Stimulated activated naive CD4-positive, alpha-beta T cell treated with Interleukin-2 at 50 U/mL for 16 hours (primary cell): Measurements from ENCODE around the gene CCHCR1.
"Not testable (repeated sequence)": the region's sequence is repeated elsewhere in the genome, so short reads cannot be mapped to it uniquely, and the experiment has no call there.

ENCODE experiments used
- DNase-seq: peaks from one replicate; lab custom pipeline; 2025; lab: John Stamatoyannopoulos, UW

CCHCR1 gene

GRCh38 chr6:31183859-31184258 lies 26.3 kb upstream of the CCHCR1 start:
- DNase-seq = not testable (repeated sequence)

- not testable (repeated sequence) for DNase-seq
Observed at GRCh38 chr6:31183287-31183686, 25.7 kb upstream of the CCHCR1 start.

GRCh38 chr6:31180500-31180899 lies 22.9 kb upstream of the CCHCR1 start:
- peak; percentile 76 for DNase-seq

- no peak for DNase-seq
Observed at GRCh38 chr6:31179896-31180295, 22.3 kb upstream of the CCHCR1 start.

GRCh38 chr6:31179042-31179386 lies 21.4 kb upstream of the CCHCR1 start:
- DNase-seq = no peak

- DNase-seq = no peak
Observed at GRCh38 chr6:31178143-31179041, 20.8 kb upstream of the CCHCR1 start.

GRCh38 chr6:31175971-31176370 lies 18.4 kb upstream of the CCHCR1 start:
- DNase-seq = no peak

GRCh38 chr6:31174378-31174777 lies 16.8 kb upstream of the CCHCR1 start:
- no peak for DNase-seq

GRCh38 chr6:31173406-31173805 lies 15.8 kb upstream of the CCHCR1 start:
- no peak for DNase-seq

GRCh38 chr6:31172973-31173384 lies 15.4 kb upstream of the CCHCR1 start:
- DNase-seq = no peak

GRCh38 chr6:31171931-31172905 lies 14.6 kb upstream of the CCHCR1 start:
- DNase-seq = no peak

- no peak for DNase-seq
Observed at GRCh38 chr6:31170987-31171671, 13.5 kb upstream of the CCHCR1 start.

GRCh38 chr6:31170600-31170881 lies 12.9 kb upstream of the CCHCR1 start, which contains the start of gene POU5F1:
Gene POU5F1 (minus strand): TSS chr6:31170682. CDS start chr6:31170620, 62 bp downstream.
- DNase-seq = no peak

- not testable (repeated sequence) for DNase-seq
Observed at GRCh38 chr6:31169858-31170599, 12.4 kb upstream of the CCHCR1 start.

- DNase-seq = no peak
Observed at GRCh38 chr6:31169123-31169857, 11.7 kb upstream of the CCHCR1 start.

- DNase-seq = no peak
Observed at GRCh38 chr6:31168606-31169005, 11.0 kb upstream of the CCHCR1 start.

GRCh38 chr6:31165986-31166385 lies 8.4 kb upstream of the CCHCR1 start:
- no peak for DNase-seq

- DNase-seq = not testable (repeated sequence)
Observed at GRCh38 chr6:31165064-31165832, 7.6 kb upstream of the CCHCR1 start.

- DNase-seq = not testable (repeated sequence)
Observed at GRCh38 chr6:31164475-31165063, 7.0 kb upstream of the CCHCR1 start.

GRCh38 chr6:31163922-31164321 lies 6.3 kb upstream of the CCHCR1 start:
- DNase-seq = no peak
